H9 (cell line): ENCODE measurements around the gene BHLHE41. TPM values are rescaled to one million over a fixed set of nuclear protein-coding genes. Genes with fewer than 3 reads are reported as not detected.

Source experiments
- DNase-seq: peaks from one replicate; pipeline ENCODE4 v3.0.0-alpha.2; 2017
- H2AFZ ChIP-seq: one replicate; pipeline ENCODE4 v1.6.1; 2013; ENCODE audit warnings: mild to moderate bottlenecking, low read length, control low read depth, moderate library complexity
- H2AK5ac ChIP-seq: 2 replicates; pipeline ENCODE4 v1.6.1; 2013; ENCODE audit warnings: low read length, control low read depth, mixed read lengths; ENCODE audit not compliant: insufficient read length
- H2BK120ac ChIP-seq: one replicate; pipeline ENCODE4 v1.6.1; 2013; ENCODE audit warnings: low read depth, mild to moderate bottlenecking, low read length, control low read depth, inconsistent platforms; ENCODE audit not compliant: poor library complexity, severe bottlenecking
- H2BK12ac ChIP-seq: 2 replicates; pipeline ENCODE4 v1.6.1; 2013; ENCODE audit warnings: low read length, control low read depth, mixed read lengths, low read depth; ENCODE audit not compliant: insufficient read length
- H2BK15ac ChIP-seq: 2 replicates; pipeline ENCODE4 v1.6.1; 2013; ENCODE audit warnings: low read depth, low read length, control low read depth
- H2BK20ac ChIP-seq: one replicate; pipeline ENCODE4 v1.6.1; 2013; ENCODE audit warnings: low read depth, mild to moderate bottlenecking, low read length, control low read depth, inconsistent platforms; ENCODE audit not compliant: poor library complexity, severe bottlenecking
- H2BK5ac ChIP-seq: 2 replicates; pipeline ENCODE4 v1.6.1; 2013; ENCODE audit warnings: low read length, control low read depth, mixed read lengths; ENCODE audit not compliant: insufficient read length
- H3K14ac ChIP-seq: 2 replicates; pipeline ENCODE4 v1.6.1; 2013; ENCODE audit warnings: low read length, control low read depth; ENCODE audit not compliant: insufficient read depth
- H3K18ac ChIP-seq: 2 replicates; pipeline ENCODE4 v1.6.1; 2013; ENCODE audit warnings: low read depth, mild to moderate bottlenecking, mixed read lengths, low read length, control low read depth; ENCODE audit not compliant: insufficient read length
- H3K23ac ChIP-seq: 2 replicates; pipeline ENCODE4 v1.6.1; 2013; ENCODE audit warnings: low read length, control low read depth, mixed read lengths, low read depth; ENCODE audit not compliant: insufficient read length
- H3K23me2 ChIP-seq: 2 replicates; pipeline ENCODE4 v1.6.1; 2013; ENCODE audit warnings: low read depth, mild to moderate bottlenecking, mixed read lengths, low read length, control low read depth; ENCODE audit not compliant: insufficient read length, poor library complexity, severe bottlenecking
- H3K27ac ChIP-seq: 2 replicates; pipeline ENCODE4 v1.5.1; 2013; ENCODE audit warnings: low read length, control low read depth, mixed read lengths, low read depth; ENCODE audit not compliant: insufficient read length
- H3K27me3 ChIP-seq: 2 replicates; pipeline ENCODE4 v1.6.1; 2013; ENCODE audit warnings: low read length, control low read depth, inconsistent platforms; ENCODE audit not compliant: insufficient read depth
- H3K4ac ChIP-seq: 2 replicates; pipeline ENCODE4 v1.6.1; 2013; ENCODE audit warnings: low read depth, mild to moderate bottlenecking, control low read depth, inconsistent platforms, low read length, moderate library complexity
- H3K4me1 ChIP-seq: 2 replicates; pipeline ENCODE4 v1.6.1; 2013; ENCODE audit warnings: low read length, control low read depth, inconsistent platforms; ENCODE audit not compliant: insufficient read depth
- H3K4me2 ChIP-seq: 2 replicates; pipeline ENCODE4 v1.6.1; 2013; ENCODE audit warnings: low read length, control low read depth, mixed read lengths; ENCODE audit not compliant: insufficient read length, insufficient read depth
- H3K56ac ChIP-seq: 2 replicates; pipeline ENCODE4 v1.6.1; 2013; ENCODE audit warnings: low read depth, mild to moderate bottlenecking, mixed read lengths, low read length, control low read depth; ENCODE audit not compliant: insufficient read length
- H3K79me1 ChIP-seq: 2 replicates; pipeline ENCODE4 v1.6.1; 2013; ENCODE audit warnings: low read depth, mild to moderate bottlenecking, moderate library complexity, low read length, control low read depth, inconsistent platforms; ENCODE audit not compliant: insufficient read depth, poor library complexity, severe bottlenecking
- H3K79me2 ChIP-seq: 2 replicates; pipeline ENCODE4 v1.6.1; 2013; ENCODE audit warnings: low read length, control low read depth, inconsistent platforms; ENCODE audit not compliant: insufficient read depth
- H3K9ac ChIP-seq: 2 replicates; pipeline ENCODE4 v1.6.1; 2013; ENCODE audit warnings: low read length, control low read depth, mixed read lengths; ENCODE audit not compliant: insufficient read length; ENCODE audit errors: extremely low read depth
- H3K9me3 ChIP-seq: one replicate; pipeline ENCODE4 v1.6.1; 2013; ENCODE audit warnings: low read depth, low read length, inconsistent platforms; ENCODE audit not compliant: control insufficient read depth
- H3T11ph ChIP-seq: one replicate; pipeline ENCODE4 v1.6.1; 2013; ENCODE audit warnings: mild to moderate bottlenecking, low read length, control low read depth, inconsistent platforms
- H4K20me1 ChIP-seq: one replicate; pipeline ENCODE4 v1.6.1; 2013; ENCODE audit not compliant: control insufficient read depth, insufficient read length, insufficient read depth
- H4K5ac ChIP-seq: 2 replicates; pipeline ENCODE4 v1.6.1; 2013; ENCODE audit warnings: low read depth, mild to moderate bottlenecking, mixed read lengths, low read length, control low read depth; ENCODE audit not compliant: insufficient read length
- H4K8ac ChIP-seq: replicated peaks from 2 replicates; pipeline ENCODE4 v1.6.1; 2013; ENCODE audit warnings: low read length, control low read depth, mixed read lengths, low read depth; ENCODE audit not compliant: insufficient read length
- H4K91ac ChIP-seq: 2 replicates; pipeline ENCODE4 v1.6.1; 2013; ENCODE audit warnings: low read depth, mild to moderate bottlenecking, moderate library complexity, mixed read lengths, low read length, control low read depth; ENCODE audit not compliant: insufficient read length
- H3K27ac Mint-ChIP-seq, 3 experiments: 2 replicates in 2 of 3; 3 replicates in 1 of 3; pipeline ENCODE4 v1.8.0; 2020 to 2021; ENCODE audit warnings: mixed read lengths in 3 of 3, mild to moderate bottlenecking in 1 of 3, moderate library complexity in 1 of 3
- H3K27me3 Mint-ChIP-seq: 2 replicates; pipeline ENCODE4 v1.8.0; 2021; ENCODE audit warnings: low read depth, mild to moderate bottlenecking, moderate library complexity, mixed read lengths
- H3K36me3 Mint-ChIP-seq, 3 experiments: 2 replicates in 2 of 3; 3 replicates in 1 of 3; pipeline ENCODE4 v1.8.0; 2020 to 2021; ENCODE audit warnings: low read depth in 3 of 3, mixed read lengths in 3 of 3; ENCODE audit not compliant: insufficient read depth in 1 of 3
- H3K4me1 Mint-ChIP-seq, 2 experiments: 2 replicates each; pipeline ENCODE4 v1.8.0; 2020; ENCODE audit warnings: mixed read lengths in 2 of 2
- H3K4me3 Mint-ChIP-seq, 2 experiments: 2 replicates in 1 of 2; 3 replicates in 1 of 2; pipeline ENCODE4 v1.8.0; 2020 to 2021; ENCODE audit warnings: mild to moderate bottlenecking in 2 of 2, mixed read lengths in 2 of 2, moderate library complexity in 1 of 2
- H3K9me3 Mint-ChIP-seq, 2 experiments: 2 replicates in 1 of 2; 3 replicates in 1 of 2; pipeline ENCODE4 v1.8.0; 2020; ENCODE audit warnings: mild to moderate bottlenecking in 2 of 2, mixed read lengths in 2 of 2, moderate library complexity in 1 of 2
- CTCF ChIP-seq: fragments of 200-600 bp; sonication (generic); conservative IDR thresholded peaks from 3 replicates; pipeline ENCODE4 v1.8.0; 2021; ENCODE audit warnings: antibody characterized with exemption, mild to moderate bottlenecking
- WGBS: extraction: QIAGEN DNeasy Blood & Tissue Kit; methylation state at CpG from one replicate; pipeline ENCODE4 v1.1.7; 2013; ENCODE audit warnings: missing lambda C conversion rate, low lambda C conversion rate, mixed read lengths; ENCODE audit not compliant: insufficient read length; ENCODE audit errors: extremely low coverage; 5-methylcytosine and 5-hydroxymethylcytosine counted together
- total RNA-seq: library from RNA; stranded (reverse); gene quantifications from 2 replicates; pipeline ENCODE4 v1.2.1, GENCODE V29; 2021

The BHLHE41 gene
- total RNA-seq, 1 experiment from 2014 or later: 0.33 TPM

GRCh38 chr12:26101763-26102162 lies 23.1 kb downstream of the BHLHE41 start:
- Histone ChIP-seq H4K5ac (no peak overlapping the region), H3T11ph (no peak overlapping the region), H3K56ac (no peak overlapping the region), H2AK5ac (no peak overlapping the region), H4K8ac (no peak overlapping the region), H3K4me1 (no peaks in the 10 kb centered on the region), H4K91ac (no peak overlapping the region), H3K27me3 (no peaks in the 10 kb centered on the region), H3K14ac (no peak overlapping the region), H3K9me3 (no peaks in the 10 kb centered on the region), H2BK20ac (no peak overlapping the region), H3K9ac (no peak overlapping the region), H2BK120ac (no peak overlapping the region), H3K4ac (no peak overlapping the region), H3K4me2 (no peak overlapping the region), H3K18ac (no peak overlapping the region), H2BK15ac (no peak overlapping the region), H3K79me1 (no peaks in the 10 kb centered on the region), H4K20me1 (no peaks in the 10 kb centered on the region), H2BK12ac (no peak overlapping the region), H3K23ac (no peak overlapping the region), H3K27ac (no peak overlapping the region), H2AFZ (no peak overlapping the region), H3K23me2 (no peaks in the 10 kb centered on the region), H2BK5ac (no peak overlapping the region), H3K79me2 (no peaks in the 10 kb centered on the region)
- Mint-ChIP-seq H3K27me3 (no peaks in the 10 kb centered on the region; the same call in 1 of the 2 replicates), H3K4me1 (peaks cover 7 to 8% of the 10 kb centered on the region in 2 experiments), H3K4me3 (no peak overlapping the region), H3K27ac (no peak overlapping the region), H3K36me3 (no peaks in the 10 kb centered on the region), H3K9me3 (no peaks in the 10 kb centered on the region)
- TF ChIP-seq CTCF: no peak
- DNase-seq: no peak
- whole genome bisulfite sequencing: no CpG with 5 or more reads among the region's 4 CpGs
